HG03469 (cell line): ENCODE measurements around the gene CDC34.

Experiments
- ATAC-seq: cut with Tn5 transposase; IDR thresholded peaks from one replicate; pipeline ENCODE4 v1.9.1; 2021; ENCODE audit warnings: mild to moderate bottlenecking, moderate library complexity, moderate number of reproducible peaks; ENCODE audit not compliant: unreplicated experiment

The CDC34 gene

DNA sequence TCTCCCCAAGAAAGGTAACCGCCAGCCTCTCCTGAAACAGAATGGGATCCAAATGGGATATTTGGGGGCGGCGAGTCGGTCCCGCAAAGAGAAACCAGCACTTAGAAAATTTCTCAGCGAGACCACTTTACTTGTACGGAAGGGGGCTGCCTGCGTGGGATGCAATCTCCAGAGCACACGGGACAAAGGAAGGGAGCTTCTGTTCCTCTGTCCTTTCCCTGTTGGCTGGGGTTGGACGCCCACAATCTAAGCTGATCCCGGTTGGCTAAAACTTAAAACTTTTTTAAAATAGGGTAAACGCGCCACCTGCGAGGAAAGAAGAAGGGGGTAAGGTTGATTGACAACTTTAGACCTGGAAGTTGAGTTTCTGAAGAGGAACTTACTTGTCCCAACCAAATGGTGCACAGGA, 40.0 kb downstream of the CDC34 start:
- no peak for ATAC-seq

DNA sequence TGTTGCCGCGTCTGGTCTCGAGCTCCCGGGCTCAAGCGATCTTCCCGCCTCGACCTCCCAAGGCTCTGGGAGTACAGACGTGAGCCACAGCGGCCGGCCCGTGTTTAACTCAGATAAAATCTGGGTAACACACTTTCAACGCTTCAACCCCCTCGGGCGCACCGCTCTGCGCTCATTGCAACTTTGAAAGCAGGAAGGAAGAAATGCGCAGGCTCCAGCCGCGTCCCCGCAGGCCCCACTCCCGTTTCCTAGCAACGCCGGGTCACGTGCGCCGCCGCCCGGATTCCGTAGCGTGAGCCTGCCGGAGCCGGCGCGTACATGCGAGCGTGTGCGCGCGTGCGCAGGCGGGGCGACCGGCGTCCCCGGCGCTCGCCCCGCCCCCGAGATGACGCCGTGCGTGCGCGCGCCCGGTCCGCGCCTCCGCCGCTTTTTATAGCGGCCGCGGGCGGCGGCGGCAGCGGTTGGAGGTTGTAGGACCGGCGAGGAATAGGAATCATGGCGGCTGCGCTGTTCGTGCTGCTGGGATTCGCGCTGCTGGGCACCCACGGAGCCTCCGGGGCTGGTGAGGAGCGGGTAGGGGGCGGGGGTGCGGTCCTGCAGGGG, 40.7 kb downstream of the CDC34 start, which contains the start of gene BSG:
BSG (plus strand) TSS at position 457 of the 603 bp plus-strand sequence; CDS start at position 496, 39 bp downstream.
- peak; percentile 64 for ATAC-seq

DNA sequence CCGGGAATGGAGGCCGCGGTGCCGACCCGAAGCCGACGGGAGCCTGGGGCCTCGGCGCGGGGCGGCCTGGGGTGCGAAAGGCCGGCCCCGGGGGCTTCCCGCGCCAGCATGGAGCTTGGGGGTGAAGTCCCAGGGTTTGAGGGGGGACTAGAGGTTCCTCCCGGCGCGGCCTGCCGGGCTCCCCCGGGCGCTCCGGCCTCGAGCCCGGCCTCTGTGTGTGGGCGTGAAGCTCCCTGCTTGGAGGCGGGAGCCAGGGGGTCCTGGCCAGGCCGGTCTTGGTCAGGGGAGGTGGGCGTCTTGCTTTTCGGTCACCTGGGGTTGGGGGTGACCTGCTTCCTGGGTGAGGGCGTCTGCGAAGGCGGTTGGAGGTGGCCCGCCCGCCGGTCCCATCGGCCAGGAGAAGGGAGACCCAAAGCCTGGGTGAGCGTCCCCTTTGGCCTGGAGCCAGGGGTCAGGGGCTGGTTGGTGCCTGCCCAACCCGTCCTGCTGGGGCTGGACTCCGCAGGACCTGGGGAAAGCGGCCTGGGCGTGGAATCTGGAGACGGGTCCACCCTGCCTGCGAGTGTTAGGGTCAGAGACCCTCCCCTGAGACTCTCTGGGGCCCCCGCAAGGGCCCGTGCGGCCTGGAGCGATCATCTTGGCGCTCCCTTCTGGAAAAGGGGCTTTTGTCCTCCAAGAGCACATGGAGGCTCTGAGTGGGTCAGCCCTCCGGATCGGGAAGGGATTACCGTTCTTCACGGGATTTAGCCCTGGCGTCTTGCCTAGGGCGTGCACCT, 41.4 kb downstream of the CDC34 start:
- ATAC-seq = peak; percentile 6

DNA sequence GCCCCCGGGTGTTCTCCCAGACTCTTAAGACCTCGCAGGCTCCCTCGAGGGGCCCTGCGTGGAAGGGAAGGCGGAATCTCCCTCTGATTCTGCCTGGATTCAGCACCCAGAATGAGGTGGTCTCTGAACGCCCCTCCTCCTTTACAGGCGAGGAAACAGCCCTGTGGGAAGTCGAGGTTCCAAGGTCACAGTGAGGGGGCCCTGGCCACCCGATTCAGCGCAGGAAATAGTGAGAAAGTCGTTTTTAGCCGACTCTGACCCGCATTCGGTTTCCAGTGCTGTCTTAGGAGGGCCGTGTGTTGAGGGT, 41.9 kb downstream of the CDC34 start:
- ATAC-seq = no peak

DNA sequence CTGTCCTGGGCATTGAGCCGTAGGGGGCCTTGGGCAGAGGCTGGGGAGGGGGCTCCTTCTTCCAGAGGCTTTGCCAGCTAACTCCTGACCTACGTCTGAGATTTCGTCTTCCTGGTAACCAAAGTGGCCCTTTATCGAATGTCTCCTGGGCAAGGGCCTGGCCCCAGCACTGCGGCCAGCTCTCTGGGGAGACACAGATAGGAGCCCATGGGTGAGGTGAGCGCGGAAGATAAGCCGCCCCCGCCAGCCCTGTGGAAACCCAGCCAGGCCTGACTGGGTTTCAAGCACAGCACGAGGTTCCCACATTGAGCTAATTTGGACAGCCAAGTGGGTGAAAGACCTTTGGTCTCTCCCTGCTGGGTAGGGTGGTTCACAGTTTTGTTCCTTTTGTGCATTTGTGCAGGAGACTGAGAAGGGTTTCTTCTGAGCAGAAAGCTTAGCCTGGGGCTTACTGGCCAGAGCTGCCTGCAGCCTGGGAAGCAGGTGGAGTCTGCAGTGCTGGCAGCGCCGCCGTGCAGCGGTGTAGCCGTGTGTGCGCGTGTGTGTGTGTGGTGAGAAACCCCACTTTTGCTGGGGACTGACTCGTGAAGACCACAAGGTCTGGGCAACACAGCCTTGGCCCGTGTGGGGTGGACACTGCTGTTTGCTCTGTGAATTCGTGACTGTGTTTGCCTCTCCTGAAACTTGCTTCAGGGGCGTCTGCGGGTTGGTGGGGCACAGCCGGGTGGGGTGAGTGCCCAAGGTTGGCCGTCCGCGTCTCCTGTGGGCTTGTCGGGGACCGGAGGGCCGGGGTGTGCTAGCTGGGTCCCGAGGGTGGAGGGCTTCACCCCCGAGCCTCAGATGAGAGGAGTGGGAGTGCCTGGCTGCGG, 43.3 kb downstream of the CDC34 start:
- ATAC-seq = no peak

DNA sequence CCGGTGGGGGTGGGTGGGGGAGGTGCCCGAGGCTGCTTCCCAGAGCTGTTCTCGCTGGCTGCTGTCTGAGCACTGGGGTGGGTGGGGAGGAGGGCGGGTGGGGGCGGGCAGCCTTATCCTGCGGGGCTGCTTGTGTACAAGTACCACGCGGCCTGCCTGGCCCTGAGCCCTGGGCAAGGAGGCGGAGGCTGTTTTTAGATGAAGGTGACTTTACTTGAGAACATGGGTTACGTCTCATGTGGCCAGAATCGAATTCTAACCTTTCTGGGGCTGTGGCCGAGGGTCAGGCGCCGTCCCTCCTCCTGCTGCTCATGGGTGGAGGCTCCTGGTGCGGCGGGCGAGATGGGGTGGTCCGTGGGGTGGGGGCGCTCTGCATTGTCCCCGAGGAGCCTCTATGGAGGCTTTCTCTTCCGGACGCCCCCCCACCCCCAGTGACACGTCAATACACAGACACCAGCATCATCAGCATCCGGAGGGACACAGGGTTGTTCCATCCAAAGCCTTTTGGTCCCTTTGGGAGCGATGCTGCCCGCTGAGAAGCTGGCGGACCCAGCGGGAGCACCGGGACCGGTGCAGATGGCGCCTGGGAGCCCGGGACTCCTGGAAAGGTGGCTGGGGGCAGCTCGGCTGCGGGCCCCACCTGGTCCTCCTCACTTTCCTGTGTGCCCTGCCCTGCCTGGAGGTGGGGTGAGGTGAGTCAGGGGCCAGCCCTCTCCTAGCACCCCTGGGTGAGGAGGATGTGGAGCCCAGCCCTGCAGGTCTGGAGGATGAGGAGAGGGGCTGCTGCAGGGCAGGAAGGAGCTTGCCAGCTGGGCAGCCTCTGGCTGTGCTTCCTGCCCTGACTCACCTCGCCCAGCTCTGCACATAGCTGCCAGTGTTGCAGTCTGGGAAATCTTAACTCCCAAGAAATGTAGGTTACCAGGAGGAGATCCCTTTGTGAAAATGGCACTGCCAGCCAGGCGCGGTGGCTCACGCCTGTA, 44.3 kb downstream of the CDC34 start:
- no peak for ATAC-seq

DNA sequence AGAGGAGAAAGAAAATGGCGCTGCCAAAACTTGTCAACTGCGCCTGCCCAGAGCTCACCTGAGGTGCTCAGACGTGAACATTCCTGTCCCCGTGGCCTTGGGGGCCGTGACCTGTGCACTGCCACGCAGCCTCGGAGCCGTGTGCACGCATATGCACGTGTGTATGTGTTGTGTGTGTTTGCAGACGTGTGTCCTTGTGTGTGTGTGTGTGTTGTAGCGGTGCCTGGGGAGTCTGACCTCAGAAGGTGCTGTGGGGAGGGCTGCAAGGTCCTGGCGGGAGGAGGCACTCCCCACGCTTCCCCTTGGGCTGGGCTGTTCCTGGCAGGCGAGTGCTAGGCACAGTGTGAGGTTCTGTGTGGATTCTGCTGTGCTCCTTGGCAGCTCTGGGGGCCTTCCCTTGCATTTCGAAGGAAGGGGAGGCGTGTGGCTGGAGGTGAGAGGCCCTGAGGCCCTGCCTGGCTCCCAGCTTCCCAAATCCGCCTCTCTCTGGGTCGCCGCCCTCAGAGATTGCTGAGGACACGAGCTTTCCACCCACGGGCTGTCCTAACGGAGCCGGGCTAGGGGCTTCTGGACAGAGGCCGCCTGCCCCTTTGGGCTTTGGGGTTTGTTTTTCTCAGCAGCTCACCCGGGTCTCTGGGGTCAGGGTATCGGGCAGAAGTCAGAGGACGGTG, 45.3 kb downstream of the CDC34 start:
- no peak for ATAC-seq

DNA sequence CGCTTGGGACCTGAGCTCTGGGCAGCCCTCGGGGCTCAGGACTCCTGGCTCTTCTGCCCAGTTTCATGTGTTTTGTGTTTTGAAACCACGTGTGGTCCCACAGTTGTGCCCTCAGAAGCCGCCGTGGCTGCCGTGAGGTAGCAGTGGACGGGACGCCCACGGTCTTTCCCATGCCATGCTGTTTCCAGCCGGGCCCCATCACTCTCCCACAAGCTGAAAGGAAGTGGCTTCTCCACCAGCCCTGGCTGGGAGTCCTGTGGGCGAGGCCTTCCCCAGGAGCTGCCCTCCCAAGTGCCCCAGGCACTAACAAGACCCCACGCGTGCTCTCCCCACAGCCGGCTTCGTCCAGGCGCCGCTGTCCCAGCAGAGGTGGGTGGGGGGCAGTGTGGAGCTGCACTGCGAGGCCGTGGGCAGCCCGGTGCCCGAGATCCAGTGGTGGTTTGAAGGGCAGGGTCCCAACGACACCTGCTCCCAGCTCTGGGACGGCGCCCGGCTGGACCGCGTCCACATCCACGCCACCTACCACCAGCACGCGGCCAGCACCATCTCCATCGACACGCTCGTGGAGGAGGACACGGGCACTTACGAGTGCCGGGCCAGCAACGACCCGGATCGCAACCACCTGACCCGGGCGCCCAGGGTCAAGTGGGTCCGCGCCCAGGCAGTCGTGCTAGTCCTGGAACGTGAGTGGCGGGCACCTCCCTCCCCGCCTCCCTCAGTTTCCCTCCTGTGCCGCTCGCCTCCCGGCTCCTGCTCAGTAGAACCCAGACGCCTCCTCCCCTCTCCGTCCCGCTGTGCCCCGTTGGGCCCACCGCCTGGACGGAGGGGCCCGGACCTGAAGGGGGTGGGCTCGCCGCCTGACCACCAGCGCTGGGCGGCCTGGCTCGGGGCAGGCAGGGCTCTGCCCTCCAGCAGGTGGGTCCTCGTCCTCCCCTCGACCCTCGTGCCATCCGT, 46.2 kb downstream of the CDC34 start:
- no peak for ATAC-seq

DNA sequence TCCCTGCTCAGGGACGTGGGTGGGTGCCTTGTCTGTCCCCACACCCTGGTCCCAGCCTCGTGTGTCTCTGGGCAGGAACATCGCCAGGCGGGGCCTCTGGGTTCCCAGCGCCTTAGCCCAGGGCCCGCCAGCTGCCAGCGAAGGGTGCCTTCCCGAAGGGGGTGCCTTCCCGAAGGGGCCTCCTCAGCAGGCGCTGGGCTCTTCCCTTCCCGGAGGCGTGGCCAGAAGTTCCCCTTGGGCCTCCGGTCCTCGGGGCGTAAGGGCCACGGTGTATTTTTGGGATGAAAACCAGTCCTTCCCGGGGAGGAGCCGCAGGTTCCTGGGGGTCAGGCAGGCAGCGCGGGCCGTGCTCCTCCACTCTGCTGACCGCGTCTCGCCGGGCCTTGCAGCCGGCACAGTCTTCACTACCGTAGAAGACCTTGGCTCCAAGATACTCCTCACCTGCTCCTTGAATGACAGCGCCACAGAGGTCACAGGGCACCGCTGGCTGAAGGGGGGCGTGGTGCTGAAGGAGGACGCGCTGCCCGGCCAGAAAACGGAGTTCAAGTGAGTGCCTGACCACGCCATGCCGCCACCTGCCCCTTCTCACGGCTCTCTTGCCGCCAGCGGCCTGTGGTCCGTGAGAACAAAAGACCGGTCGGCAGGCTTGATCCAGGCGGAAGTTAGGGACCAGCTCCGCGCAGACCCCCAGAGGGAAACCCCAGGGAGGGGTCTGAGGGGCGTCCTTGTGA, 47.7 kb downstream of the CDC34 start:
- no peak for ATAC-seq

DNA sequence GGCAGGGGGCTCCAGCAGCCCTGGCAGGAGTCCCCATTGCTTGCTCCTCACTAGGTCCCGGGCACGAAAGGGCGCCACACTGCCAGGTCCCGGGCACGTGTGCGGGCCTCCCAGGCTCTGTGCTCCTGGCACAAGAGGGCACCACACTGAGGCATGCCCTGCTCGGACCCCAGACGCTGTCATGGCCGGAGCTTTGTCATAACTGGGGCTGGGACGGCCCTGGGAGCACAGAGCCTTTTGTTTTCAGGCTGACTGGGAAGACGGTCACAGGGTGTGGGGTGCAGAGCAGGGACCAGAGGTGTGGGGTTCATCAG, 48.2 kb downstream of the CDC34 start:
- ATAC-seq = no peak

DNA sequence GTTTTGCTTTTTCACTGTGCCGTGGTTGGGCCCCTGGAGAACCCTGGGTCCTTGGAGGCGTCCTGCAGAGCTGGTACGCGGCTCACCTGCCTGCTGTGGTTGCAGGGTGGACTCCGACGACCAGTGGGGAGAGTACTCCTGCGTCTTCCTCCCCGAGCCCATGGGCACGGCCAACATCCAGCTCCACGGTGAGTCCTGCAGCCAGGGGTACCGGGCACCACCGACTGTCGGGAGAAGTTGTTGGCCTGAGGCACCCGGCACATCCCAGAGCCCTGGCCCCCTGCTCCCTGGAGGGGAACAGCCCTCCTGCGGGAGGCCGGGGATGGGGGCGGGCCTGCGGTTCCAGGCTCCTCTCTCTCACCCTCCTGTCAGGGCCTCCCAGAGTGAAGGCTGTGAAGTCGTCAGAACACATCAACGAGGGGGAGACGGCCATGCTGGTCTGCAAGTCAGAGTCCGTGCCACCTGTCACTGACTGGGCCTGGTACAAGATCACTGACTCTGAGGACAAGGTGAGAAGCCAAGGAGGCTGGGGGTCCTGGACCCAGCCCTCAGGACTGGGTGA, 48.8 kb downstream of the CDC34 start:
- no peak for ATAC-seq

DNA sequence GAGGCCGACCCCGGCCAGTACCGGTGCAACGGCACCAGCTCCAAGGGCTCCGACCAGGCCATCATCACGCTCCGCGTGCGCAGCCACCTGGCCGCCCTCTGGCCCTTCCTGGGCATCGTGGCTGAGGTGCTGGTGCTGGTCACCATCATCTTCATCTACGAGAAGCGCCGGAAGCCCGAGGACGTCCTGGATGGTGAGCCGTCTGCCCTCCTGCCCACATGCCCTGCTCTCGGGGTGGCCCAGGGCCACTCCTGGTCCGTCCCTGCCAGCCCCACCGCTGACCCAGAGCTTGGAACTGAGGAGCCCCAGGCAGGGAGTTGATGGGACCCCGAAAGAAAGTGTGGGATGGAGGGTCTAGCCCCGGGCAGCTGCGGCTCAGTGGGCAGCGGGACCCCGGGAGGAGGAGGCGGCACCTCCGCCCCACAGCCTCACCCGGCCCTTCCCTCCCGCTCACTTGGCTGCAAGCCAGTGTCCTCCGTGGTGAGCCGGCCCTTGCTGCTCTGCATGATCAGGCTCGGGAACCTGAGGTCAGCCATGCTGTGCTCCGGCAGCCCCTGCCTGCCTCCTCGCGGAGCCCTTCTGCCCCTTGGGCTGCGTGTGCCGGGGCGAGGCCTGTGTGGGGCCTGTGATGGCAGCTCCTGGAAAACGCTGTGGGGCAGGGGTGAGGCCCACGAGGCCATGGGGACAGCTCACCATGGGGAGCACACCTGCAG, 50.0 kb downstream of the CDC34 start:
- ATAC-seq = no peak

DNA sequence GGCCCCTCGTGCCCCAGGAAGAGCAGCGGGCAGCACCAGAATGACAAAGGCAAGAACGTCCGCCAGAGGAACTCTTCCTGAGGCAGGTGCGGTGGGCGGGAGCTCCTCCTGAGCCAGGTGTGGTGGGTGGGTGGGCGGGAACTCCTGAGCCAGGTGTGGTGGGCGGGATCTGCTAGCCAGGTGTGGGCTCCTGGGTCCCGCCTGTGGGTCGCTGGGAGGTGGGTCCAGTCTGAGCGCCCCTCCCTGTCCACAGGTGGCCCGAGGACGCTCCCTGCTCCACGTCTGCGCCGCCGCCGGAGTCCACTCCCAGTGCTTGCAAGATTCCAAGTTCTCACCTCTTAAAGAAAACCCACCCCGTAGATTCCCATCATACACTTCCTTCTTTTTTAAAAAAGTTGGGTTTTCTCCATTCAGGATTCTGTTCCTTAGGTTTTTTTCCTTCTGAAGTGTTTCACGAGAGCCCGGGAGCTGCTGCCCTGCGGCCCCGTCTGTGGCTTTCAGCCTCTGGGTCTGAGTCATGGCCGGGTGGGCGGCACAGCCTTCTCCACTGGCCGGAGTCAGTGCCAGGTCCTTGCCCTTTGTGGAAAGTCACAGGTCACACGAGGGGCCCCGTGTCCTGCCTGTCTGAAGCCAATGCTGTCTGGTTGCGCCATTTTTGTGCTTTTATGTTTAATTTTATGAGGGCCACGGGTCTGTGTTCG, 51.1 kb downstream of the CDC34 start:
- ATAC-seq = no peak

DNA sequence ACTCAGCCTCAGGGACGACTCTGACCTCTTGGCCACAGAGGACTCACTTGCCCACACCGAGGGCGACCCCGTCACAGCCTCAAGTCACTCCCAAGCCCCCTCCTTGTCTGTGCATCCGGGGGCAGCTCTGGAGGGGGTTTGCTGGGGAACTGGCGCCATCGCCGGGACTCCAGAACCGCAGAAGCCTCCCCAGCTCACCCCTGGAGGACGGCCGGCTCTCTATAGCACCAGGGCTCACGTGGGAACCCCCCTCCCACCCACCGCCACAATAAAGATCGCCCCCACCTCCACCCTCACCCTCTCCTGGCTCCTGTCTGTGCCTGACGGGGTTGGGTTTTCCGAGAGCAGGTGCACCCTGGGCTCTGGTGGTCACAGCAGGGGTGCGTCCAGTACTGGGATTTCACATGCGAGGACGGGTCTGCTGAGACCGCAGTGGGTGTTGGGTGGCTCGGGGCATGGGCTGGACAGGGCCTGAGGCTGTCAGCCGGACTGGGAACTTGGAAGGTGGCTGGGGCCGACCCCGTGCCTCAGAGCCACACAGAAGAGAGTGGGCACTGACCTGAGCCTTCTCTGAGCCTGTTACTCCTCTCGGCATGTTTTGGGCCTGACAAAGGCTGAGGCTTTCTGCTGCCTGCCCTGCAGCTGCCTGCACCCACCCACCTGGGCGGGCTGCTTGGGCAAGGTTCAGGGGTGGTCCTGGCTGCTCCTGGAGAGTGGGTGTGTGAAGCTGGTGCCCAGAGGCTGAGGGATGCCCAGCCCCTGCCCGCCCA, 51.8 kb downstream of the CDC34 start:
- ATAC-seq = no peak

DNA sequence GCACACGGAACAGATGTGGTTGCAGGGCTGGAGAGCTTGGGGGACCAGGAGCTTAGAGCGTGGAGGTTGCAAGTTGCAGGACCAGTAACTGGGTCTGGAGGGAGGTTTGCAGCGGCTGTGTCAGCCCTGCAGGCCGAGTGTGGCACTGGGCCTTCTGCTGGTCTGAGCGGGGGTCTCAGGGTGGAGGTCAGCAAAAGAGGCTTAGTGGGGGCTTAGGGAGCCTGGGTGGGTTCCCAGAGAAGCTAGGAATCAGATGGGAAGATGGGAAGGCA, 52.3 kb downstream of the CDC34 start:
- no peak for ATAC-seq

DNA sequence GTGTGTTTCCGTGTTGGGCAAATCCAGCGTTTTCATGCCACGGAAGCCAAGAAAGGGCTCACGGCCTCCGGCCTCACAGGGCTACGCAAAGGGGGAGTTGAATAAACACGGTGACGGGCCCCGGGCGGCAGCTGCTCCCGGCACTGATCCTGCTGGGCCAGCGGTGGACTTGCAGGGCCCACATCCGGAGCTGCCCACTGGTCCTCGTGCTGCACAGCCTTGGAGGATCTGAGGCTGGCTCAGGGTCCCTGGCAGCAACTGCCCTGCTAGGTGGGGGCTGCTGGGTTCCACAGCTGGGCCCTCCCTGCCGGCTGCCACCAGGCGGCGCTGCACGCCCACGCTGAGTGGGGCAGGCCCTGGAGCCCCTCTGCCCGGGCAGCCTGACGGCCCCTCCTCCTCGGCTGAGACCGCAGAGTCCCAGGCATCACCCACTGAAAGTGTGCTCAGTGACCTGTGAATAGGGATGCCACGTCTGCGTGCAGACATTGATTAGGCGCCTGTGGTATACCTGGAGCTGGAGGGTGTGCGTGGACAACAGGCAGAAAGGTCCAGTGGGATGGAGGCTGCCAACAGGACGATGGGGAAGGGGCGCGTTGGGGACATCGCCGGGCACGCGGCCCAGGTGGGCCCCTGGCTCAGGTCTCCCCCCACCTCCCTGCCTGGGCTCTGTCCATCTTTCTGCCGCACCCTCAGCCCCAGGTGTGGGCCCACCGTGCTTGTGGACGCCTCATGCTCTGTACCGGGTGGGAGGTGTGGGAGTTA, 52.9 kb downstream of the CDC34 start:
- ATAC-seq = no peak
